Stomach (tissue), 9 donors: ENCODE results near the gene OSMR. TPM values are rescaled to one million over a fixed set of nuclear protein-coding genes. Genes with fewer than 3 reads are reported as not detected.

Experiments used
- DNase-seq, 2 donors: peaks; one replicate each; pipeline versions ENCODE4 v3.0.0 to v3.0.0-alpha.2; 2013 to 2019
- H3K27ac ChIP-seq, 5 donors: fragments of 200-600 bp in 4 of 5; sonication (generic) in 4 of 5; one replicate each; pipeline ENCODE4 v1.5.1; 2013 to 2019; ENCODE audit warnings: mild to moderate bottlenecking in 1 of 5, moderate library complexity in 1 of 5
- H3K27me3 ChIP-seq, 3 donors: fragments of 200-600 bp; sonication (generic); one replicate each; pipeline ENCODE4 v1.5.1; 2017 to 2019; ENCODE audit warnings: mixed run types in 1 of 3
- H3K36me3 ChIP-seq, 4 donors: fragments of 200-600 bp; sonication (generic); 1 replicate in 3 of 4; 2 replicates in 1 of 4; pipeline ENCODE4 v1.5.1; 2016 to 2019
- H3K4me1 ChIP-seq, 4 donors: fragments of 200-600 bp; sonication (generic); one replicate each; pipeline ENCODE4 v1.5.1; 2016 to 2019
- H3K4me3 ChIP-seq, 4 donors: fragments of 200-600 bp; sonication (generic) in 3 of 4; one replicate each; pipeline ENCODE4 v1.5.1; 2016 to 2019; ENCODE audit warnings: mild to moderate bottlenecking in 1 of 4
- H3K9me3 ChIP-seq, 4 donors: fragments of 200-600 bp; sonication (generic); one replicate each; pipeline ENCODE4 v1.5.1; 2016 to 2019
- CTCF ChIP-seq, 7 experiments: fragments of 450-650 bp in 4 of 7; fragments of 200-600 bp in 3 of 7; sonication (generic) in 3 of 7; IDR thresholded peaks; one replicate each; pipeline ENCODE4 v1.5.1; 2016 to 2019; ENCODE audit warnings: antibody characterized with exemption in 7 of 7, control low read depth in 2 of 7, mild to moderate bottlenecking in 1 of 7
- EP300 ChIP-seq: sonication (generic); formaldehyde crosslinking; IDR thresholded peaks from one replicate; pipeline ENCODE4 v1.6.1; 2017; ENCODE audit warnings: antibody characterized with exemption
- POLR2A ChIP-seq, 4 donors: fragments of 450-650 bp; IDR thresholded peaks; one replicate each; pipeline ENCODE4 v1.6.1; 2016; ENCODE audit warnings: antibody characterized with exemption in 4 of 4, control low read depth in 2 of 4, mild to moderate bottlenecking in 1 of 4, moderate library complexity in 1 of 4
- POLR2AphosphoS5 ChIP-seq, 3 donors: sonication (generic); formaldehyde crosslinking; IDR thresholded peaks; one replicate each; pipeline ENCODE4 v1.6.1; 2016; ENCODE audit warnings: antibody characterized with exemption in 3 of 3
- WGBS, 5 donors: extraction: QIAGEN DNeasy Blood & Tissue Kit in 3 of 5; methylation state at CpG; one replicate each; pipeline versions ENCODE4 v1.1.5 to v1.1.7; 2013 to 2018; 5-methylcytosine and 5-hydroxymethylcytosine counted together
- intact Hi-C: fragments of 100-400 bp; cut with DNase I; formaldehyde crosslinking; loops from one replicate; pipeline ENCODE4 v1.15.1; 2023; ENCODE audit warnings: low total_unique reads
- polyA plus RNA-seq, 3 donors: library from polyadenylated mRNA; stranded (reverse); fragments of 200-250 nt; gene quantifications; one replicate each; pipeline ENCODE4 v1.2.3, GENCODE V29; 2013
- total RNA-seq, 5 donors: library from RNA; depleted of rRNA; stranded (reverse); fragments of >200 nt; gene quantifications; one replicate each; pipeline versions ENCODE4 v1.1.0 to v1.2.3, GENCODE V29; 2014 to 2016
- donor health status: healthy with polysubstance abuse.
- donor health status: Bipolar disorder and iron deficiency.
- donor health status: healthy.

Gene OSMR
- total and polyA plus RNA-seq, 8 donors: 2.7 to 50.3 (median 11.9) TPM

DNA sequence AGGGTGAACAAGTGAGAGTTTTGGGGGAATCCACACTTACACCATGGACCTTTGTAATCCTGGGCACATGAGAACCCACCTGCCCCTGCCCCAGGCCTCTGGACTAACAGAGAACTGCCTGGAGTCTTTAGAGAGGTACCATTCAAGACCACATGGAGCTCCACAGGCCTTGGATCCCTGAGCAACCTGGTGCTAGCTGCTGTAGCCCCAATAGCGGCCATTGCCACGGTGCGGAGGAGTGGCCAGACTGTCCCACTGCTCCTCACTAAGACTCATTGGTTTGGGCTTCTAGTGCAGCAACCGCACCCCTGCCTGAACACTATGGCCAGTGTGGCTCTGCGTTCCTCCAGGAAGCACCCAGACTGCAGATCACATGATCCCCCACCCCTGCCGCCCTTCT is 45.8 kb downstream of the OSMR start:
- no peak for TF ChIP-seq POLR2AphosphoS5 (IDR thresholded peaks at IDR 0.05)
- TF ChIP-seq EP300: no peak
- TF ChIP-seq CTCF (IDR thresholded peaks at IDR 0.05): no peak
- TF ChIP-seq POLR2A (IDR thresholded peaks at IDR 0.05): no peak
- DNase-seq: no peak
- 92 to 100% (median 98%) methylated on average over 3 to 6 of the region's 6 CpGs for WGBS, 5 donors
- H3K4me3 ChIP-seq: no peak overlapping the region
- intact Hi-C loops: no loop called here
- peaks cover 0 to 21% (median 5%) of the 10 kb centered on the region in 4 donors for H3K9me3 ChIP-seq
- H3K27me3 ChIP-seq: no peaks in the 10 kb centered on the region
- H3K36me3 ChIP-seq: peaks cover 0 to 46% (median 22%) of the 10 kb centered on the region in 4 donors
- H3K4me1 ChIP-seq: no peaks in the 10 kb centered on the region
- H3K27ac ChIP-seq: no peak overlapping the region

GRCh38 chr5:38892363-38892762 is 46.6 kb downstream of the OSMR start:
- H3K27ac ChIP-seq: no peak overlapping the region
- peaks cover 0 to 23% (median 7%) of the 10 kb centered on the region in 4 donors for H3K9me3 ChIP-seq
- H3K27me3 ChIP-seq: no peaks in the 10 kb centered on the region
- no peak for DNase-seq
- WGBS, 5 donors: 91 to 98% (median 96%) methylated on average over 3 of the region's 3 CpGs
- no peak overlapping the region for H3K4me3 ChIP-seq
- intact Hi-C loops: no loop called here
- TF ChIP-seq CTCF (IDR thresholded peaks at IDR 0.05) (no peak), EP300 (no peak), POLR2AphosphoS5 (IDR thresholded peaks at IDR 0.05) (no peak), POLR2A (IDR thresholded peaks at IDR 0.05) (no peak)
- H3K36me3 ChIP-seq: peaks cover 0 to 38% (median 19%) of the 10 kb centered on the region in 4 donors
- no peaks in the 10 kb centered on the region for H3K4me1 ChIP-seq

- Histone ChIP-seq H3K4me1 (no peaks in the 10 kb centered on the region), H3K27me3 (no peaks in the 10 kb centered on the region), H3K9me3 (peaks cover 0 to 23% (median 7%) of the 10 kb centered on the region in 4 donors), H3K36me3 (peaks cover 0 to 41% (median 16%) of the 10 kb centered on the region in 4 donors), H3K27ac (no peak overlapping the region), H3K4me3 (no peak overlapping the region)
- intact Hi-C loops: no loop called here
- DNase-seq: no peak
- 87 to 94% (median 90%) methylated on average over 3 of the region's 3 CpGs for WGBS, 5 donors
- no peak for TF ChIP-seq POLR2AphosphoS5 (IDR thresholded peaks at IDR 0.05)
- no peak for TF ChIP-seq EP300
- no peak for TF ChIP-seq CTCF (IDR thresholded peaks at IDR 0.05)
- no peak for TF ChIP-seq POLR2A (IDR thresholded peaks at IDR 0.05)
Measured at GRCh38 chr5:38896760-38897159, 50.9 kb downstream of the OSMR start.

- H3K4me3 ChIP-seq: no peak overlapping the region
- DNase-seq: no peak
- H3K4me1 ChIP-seq: no peaks in the 10 kb centered on the region
- peaks cover 13 to 61% (median 39%) of the 10 kb centered on the region in 4 donors for H3K36me3 ChIP-seq
- intact Hi-C loops: no loop called here
- peaks cover 0 to 26% (median 7%) of the 10 kb centered on the region in 4 donors for H3K9me3 ChIP-seq
- WGBS, 5 donors: 80 to 92% (median 85%) methylated on average over 5 of the region's 5 CpGs
- TF ChIP-seq CTCF (IDR thresholded peaks at IDR 0.05): no peak
- no peak for TF ChIP-seq EP300
- TF ChIP-seq POLR2A (IDR thresholded peaks at IDR 0.05): no peak
- TF ChIP-seq POLR2AphosphoS5 (IDR thresholded peaks at IDR 0.05): no peak
- H3K27me3 ChIP-seq: no peaks in the 10 kb centered on the region
- no peak overlapping the region for H3K27ac ChIP-seq
Measured at GRCh38 chr5:38899936-38900335, 54.1 kb downstream of the OSMR start.
